ENCODE measurements around the gene TNPO2. TPM values are rescaled to one million over a fixed set of nuclear protein-coding genes. Genes with fewer than 3 reads are reported as not detected.

The TNPO2 gene
- total RNA-seq, 4 donors from 2014 or later, result 56.1 to 120 (median 77.6) TPM

GRCh38 chr19:12721656-12722565 is 1.8 kb downstream of the TNPO2 start:
- TF ChIP-seq EP300 (IDR thresholded peaks at IDR 0.05) (no peak), POLR2A (IDR thresholded peaks at IDR 0.05) (no peak), CTCF (IDR thresholded peaks at IDR 0.05) (no peak)

GRCh38 chr19:12720851-12721655 is 2.7 kb downstream of the TNPO2 start:
- Histone ChIP-seq H3K27ac (peak overlapping the region; percentile 89 to 97 (median 94)), H3K36me3 (peaks cover 0 to 31% (median 0%) of the 10 kb centered on the region in 3 donors), H3K9me3 (no peaks in the 10 kb centered on the region), H3K4me1 (peaks cover 0 to 58% (median 31%) of the 10 kb centered on the region in 4 donors), H3K27me3 (no peaks in the 10 kb centered on the region), H3K4me3 (peak overlapping the region; percentile 68 to 93 (median 79))
- DNase-seq (ENCODE audit: low spot score in 2 of 2), result no peak
- WGBS, 2 donors, result 3 to 9% methylated on average over 13 to 28 of the region's 59 CpGs
- TF ChIP-seq CTCF (IDR thresholded peaks at IDR 0.05) (no peak), POLR2A (IDR thresholded peaks at IDR 0.05) (no peak), EP300 (IDR thresholded peaks at IDR 0.05) (no peak)

More at GRCh38 chr19:12721656-12722565, 1.8 kb downstream of the TNPO2 start:
- Histone ChIP-seq H3K36me3 (peaks cover 0 to 27% (median 0%) of the 10 kb centered on the region in 3 donors), H3K27ac (peak overlapping the region; percentile 89 to 97 (median 94)), H3K4me3 (peak overlapping the region; percentile 68 to 93 (median 79)), H3K9me3 (no peaks in the 10 kb centered on the region), H3K27me3 (no peaks in the 10 kb centered on the region), H3K4me1 (peaks cover 0 to 58% (median 31%) of the 10 kb centered on the region in 4 donors)
- no peak for DNase-seq (ENCODE audit: low spot score in 2 of 2)
- WGBS, 2 donors, result 0 to 1% methylated on average over 20 to 28 of the region's 65 CpGs

- WGBS, 2 donors, result 86 to 87% methylated on average over 10 of the region's 10 CpGs
- peaks cover 3 to 39% (median 4%) of the 10 kb centered on the region in 3 donors for H3K36me3 ChIP-seq
- H3K9me3 ChIP-seq, result no peaks in the 10 kb centered on the region
- DNase-seq (ENCODE audit: low spot score in 2 of 2), result no peak
- TF ChIP-seq EP300 (IDR thresholded peaks at IDR 0.05), result no peak
- no peak for TF ChIP-seq POLR2A (IDR thresholded peaks at IDR 0.05)
- TF ChIP-seq CTCF (IDR thresholded peaks at IDR 0.05), result no peak
- H3K4me3 ChIP-seq, result peak overlapping the region in 3 of 4 donors; percentile 68 to 90 (median 68)
- peaks cover 0 to 58% (median 31%) of the 10 kb centered on the region in 4 donors for H3K4me1 ChIP-seq
- peak overlapping the region in 3 of 4 donors; percentile 93 to 97 (median 94) for H3K27ac ChIP-seq
- H3K27me3 ChIP-seq, result no peaks in the 10 kb centered on the region
Measured at GRCh38 chr19:12720296-12720695, 3.4 kb downstream of the TNPO2 start.

- H3K27me3 ChIP-seq, result no peaks in the 10 kb centered on the region
- no peak overlapping the region for H3K27ac ChIP-seq
- no peaks in the 10 kb centered on the region for H3K9me3 ChIP-seq
- no peak for TF ChIP-seq CTCF (IDR thresholded peaks at IDR 0.05)
- TF ChIP-seq EP300 (IDR thresholded peaks at IDR 0.05), result no peak
- TF ChIP-seq POLR2A (IDR thresholded peaks at IDR 0.05), result no peak
- peaks cover 8 to 80% (median 29%) of the 10 kb centered on the region in 3 donors for H3K36me3 ChIP-seq
- no peak for DNase-seq (ENCODE audit: low spot score in 2 of 2)
- peaks cover 0 to 30% (median 11%) of the 10 kb centered on the region in 4 donors for H3K4me1 ChIP-seq
- H3K4me3 ChIP-seq, result no peak overlapping the region
- 93 to 94% methylated on average over 3 of the region's 3 CpGs for WGBS, 2 donors
Measured at GRCh38 chr19:12715929-12716328, 7.8 kb downstream of the TNPO2 start.

Measured in tibial nerve (tissue), 4 donors.